MM.1S (cell line): ENCODE results near the gene PDE4DIP.
A peak's percentile ranks its signal among the peaks of the same experiment; 100 is the strongest.
"Not testable (repeated sequence)": the region's sequence is repeated elsewhere in the genome, so short reads cannot be mapped to it uniquely, and the experiment has no call there.

ENCODE experiments used
- DNase-seq: peaks from one replicate; pipeline ENCODE4 v3.0.0-alpha.2; 2015
- H2AFZ ChIP-seq: fragments of 300-600 bp; sonication (generic); 2 replicates; pipeline ENCODE4 v1.6.0; 2016; ENCODE audit warnings: antibody characterized with exemption, low read length
- H3F3A ChIP-seq: fragments of 300-600 bp; sonication (generic); 2 replicates; pipeline ENCODE4 v1.6.1; 2016; ENCODE audit warnings: mild to moderate bottlenecking, antibody characterized with exemption, low read length, moderate library complexity, mixed read lengths; ENCODE audit not compliant: insufficient read depth
- H3K27ac ChIP-seq: fragments of 300-600 bp; sonication (generic); 2 replicates; pipeline ENCODE4 v1.5.1; 2016; ENCODE audit warnings: mild to moderate bottlenecking, low read length
- H3K27me3 ChIP-seq: fragments of 300-600 bp; sonication (generic); replicated peaks from 2 replicates; pipeline ENCODE4 v1.6.0; 2016; ENCODE audit warnings: low read length; ENCODE audit not compliant: insufficient read depth
- H3K36me3 ChIP-seq: fragments of 300-600 bp; sonication (generic); replicated peaks from 2 replicates; pipeline ENCODE4 v1.6.1; 2016; ENCODE audit warnings: mild to moderate bottlenecking, low read length, mixed read lengths; ENCODE audit not compliant: insufficient read depth
- H3K4me1 ChIP-seq: fragments of 300-600 bp; sonication (generic); 2 replicates; pipeline ENCODE4 v1.6.1; 2016; ENCODE audit warnings: low read length, mixed read lengths
- H3K4me2 ChIP-seq: fragments of 300-600 bp; sonication (generic); 2 replicates; pipeline ENCODE4 v1.6.0; 2016; ENCODE audit warnings: low read depth, low read length
- H3K4me3 ChIP-seq: fragments of 300-600 bp; sonication (generic); 2 replicates; pipeline ENCODE4 v1.5.1; 2016; ENCODE audit warnings: low read length, mixed read lengths
- H3K79me2 ChIP-seq: fragments of 300-600 bp; sonication (generic); 2 replicates; pipeline ENCODE4 v1.6.1; 2016; ENCODE audit warnings: mixed run types, low read length, mixed read lengths
- H3K9ac ChIP-seq: fragments of 300-600 bp; sonication (generic); 2 replicates; pipeline ENCODE4 v1.6.1; 2016; ENCODE audit warnings: low read length, mixed read lengths
- H3K9me2 ChIP-seq: fragments of 300-600 bp; sonication (generic); replicated peaks from 2 replicates; pipeline ENCODE4 v1.6.1; 2016; ENCODE audit warnings: mild to moderate bottlenecking, low read length, mixed read lengths; ENCODE audit not compliant: insufficient read depth
- H3K9me3 ChIP-seq: fragments of 300-600 bp; sonication (generic); replicated peaks from 2 replicates; pipeline ENCODE4 v1.6.1; 2016; ENCODE audit warnings: mild to moderate bottlenecking, low read length, mixed read lengths; ENCODE audit not compliant: insufficient read depth
- H4K20me1 ChIP-seq: fragments of 300-600 bp; sonication (generic); 2 replicates; pipeline ENCODE4 v1.6.1; 2016; ENCODE audit warnings: mild to moderate bottlenecking, low read length, moderate library complexity, mixed read lengths; ENCODE audit not compliant: insufficient read depth
- CTCF ChIP-seq: fragments of 300-600 bp; sonication (generic); IDR thresholded peaks from 2 replicates; pipeline ENCODE4 v1.5.1; 2016; ENCODE audit warnings: antibody characterized with exemption, low read length, mixed read lengths

The PDE4DIP gene

GRCh38 chr1:148935381-148936002 lies 91.3 kb downstream of the PDE4DIP start:
- not testable (repeated sequence) for H3K27ac ChIP-seq, H3K4me2 ChIP-seq, H2AFZ ChIP-seq, H3K27me3 ChIP-seq, H3K4me1 ChIP-seq, DNase-seq, H4K20me1 ChIP-seq, H3K79me2 ChIP-seq, H3F3A ChIP-seq, H3K9ac ChIP-seq, H3K36me3 ChIP-seq, H3K9me3 ChIP-seq, H3K9me2 ChIP-seq, H3K4me3 ChIP-seq

- not testable (repeated sequence) for H3K9me2 ChIP-seq, H3K9ac ChIP-seq, H3K79me2 ChIP-seq, H3K9me3 ChIP-seq, H3K36me3 ChIP-seq, H3F3A ChIP-seq, DNase-seq, H3K4me2 ChIP-seq, H3K4me1 ChIP-seq, H3K4me3 ChIP-seq, H2AFZ ChIP-seq, H3K27me3 ChIP-seq, H4K20me1 ChIP-seq, H3K27ac ChIP-seq
Measured at GRCh38 chr1:148942906-148943305, 98.7 kb downstream of the PDE4DIP start.

- H3K9ac ChIP-seq, H4K20me1 ChIP-seq, H3K79me2 ChIP-seq, H3K36me3 ChIP-seq, H3F3A ChIP-seq, H2AFZ ChIP-seq, H3K4me3 ChIP-seq, H3K9me2 ChIP-seq, H3K27me3 ChIP-seq, H3K27ac ChIP-seq, DNase-seq, H3K4me1 ChIP-seq, H3K9me3 ChIP-seq, H3K4me2 ChIP-seq: not testable (repeated sequence)
Measured at GRCh38 chr1:148945130-148945529, 100.9 kb downstream of the PDE4DIP start.

- peak; percentile 64 for DNase-seq
- H3K9me3 ChIP-seq, H4K20me1 ChIP-seq, H3F3A ChIP-seq, H3K9me2 ChIP-seq, H3K9ac ChIP-seq, H3K36me3 ChIP-seq, H3K4me2 ChIP-seq, H2AFZ ChIP-seq, H3K79me2 ChIP-seq, H3K27me3 ChIP-seq, H3K4me3 ChIP-seq, H3K27ac ChIP-seq, H3K4me1 ChIP-seq: not testable (repeated sequence)
Measured at GRCh38 chr1:148948768-148949167, 104.5 kb downstream of the PDE4DIP start.

- Histone ChIP-seq H3K4me3 (peak overlapping the region; percentile 56), H3K9ac (peak overlapping the region; percentile 57; the same call in 1 of the 2 replicates), H3K4me2 (peak overlapping the region; percentile 50), H3K27ac (peak overlapping the region; percentile 72; the same call in 1 of the 2 replicates), H3K79me2 (peaks cover 15% of the 10 kb centered on the region; the same call in 1 of the 2 replicates)
- TF ChIP-seq CTCF = peak; percentile 22
- H3K9me3 ChIP-seq, H4K20me1 ChIP-seq, H3K4me1 ChIP-seq, H3K36me3 ChIP-seq, H3K9me2 ChIP-seq, H3F3A ChIP-seq, H3K27me3 ChIP-seq, H2AFZ ChIP-seq: not testable (repeated sequence)
- peak; percentile 97 for DNase-seq
Measured at GRCh38 chr1:148951336-148952227, 107.4 kb downstream of the PDE4DIP start.

- not testable (repeated sequence) for H3K4me1 ChIP-seq, H3K9me2 ChIP-seq, H3F3A ChIP-seq, H4K20me1 ChIP-seq, DNase-seq, H3K27me3 ChIP-seq, H3K36me3 ChIP-seq, H2AFZ ChIP-seq, H3K9me3 ChIP-seq
- Histone ChIP-seq H3K4me3 (peak overlapping the region; percentile 73), H3K4me2 (peak overlapping the region; percentile 70; the same call in 1 of the 2 replicates), H3K27ac (peak overlapping the region; percentile 72; the same call in 1 of the 2 replicates), H3K79me2 (peaks cover 15% of the 10 kb centered on the region; the same call in 1 of the 2 replicates), H3K9ac (peak overlapping the region; percentile 57; the same call in 1 of the 2 replicates)
Measured at GRCh38 chr1:148952253-148952937, 108.2 kb downstream of the PDE4DIP start.
